ENCODE measurements around the gene IP6K3.

DNA sequence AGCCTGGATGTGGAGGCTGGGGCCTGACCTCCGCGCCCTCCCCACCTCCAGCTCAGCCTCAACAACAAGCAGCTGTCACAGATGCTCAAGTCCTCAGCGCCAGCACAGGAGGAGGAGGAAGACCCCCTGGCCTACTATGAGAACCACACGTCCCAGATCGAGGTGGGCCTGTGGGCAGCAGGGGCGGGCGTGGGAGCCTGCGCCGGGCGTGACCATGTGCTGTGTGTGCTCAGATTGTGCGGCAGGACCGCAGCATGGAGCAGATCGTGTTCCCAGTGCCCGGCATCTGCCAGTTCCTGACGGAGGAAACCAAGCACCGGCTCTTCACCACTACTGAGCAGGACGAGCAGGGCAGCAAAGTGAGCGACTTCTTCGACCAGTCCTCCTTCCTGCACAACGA, 58.7 kb downstream of the IP6K3 start:
- TF ChIP-seq, protein P1, sequence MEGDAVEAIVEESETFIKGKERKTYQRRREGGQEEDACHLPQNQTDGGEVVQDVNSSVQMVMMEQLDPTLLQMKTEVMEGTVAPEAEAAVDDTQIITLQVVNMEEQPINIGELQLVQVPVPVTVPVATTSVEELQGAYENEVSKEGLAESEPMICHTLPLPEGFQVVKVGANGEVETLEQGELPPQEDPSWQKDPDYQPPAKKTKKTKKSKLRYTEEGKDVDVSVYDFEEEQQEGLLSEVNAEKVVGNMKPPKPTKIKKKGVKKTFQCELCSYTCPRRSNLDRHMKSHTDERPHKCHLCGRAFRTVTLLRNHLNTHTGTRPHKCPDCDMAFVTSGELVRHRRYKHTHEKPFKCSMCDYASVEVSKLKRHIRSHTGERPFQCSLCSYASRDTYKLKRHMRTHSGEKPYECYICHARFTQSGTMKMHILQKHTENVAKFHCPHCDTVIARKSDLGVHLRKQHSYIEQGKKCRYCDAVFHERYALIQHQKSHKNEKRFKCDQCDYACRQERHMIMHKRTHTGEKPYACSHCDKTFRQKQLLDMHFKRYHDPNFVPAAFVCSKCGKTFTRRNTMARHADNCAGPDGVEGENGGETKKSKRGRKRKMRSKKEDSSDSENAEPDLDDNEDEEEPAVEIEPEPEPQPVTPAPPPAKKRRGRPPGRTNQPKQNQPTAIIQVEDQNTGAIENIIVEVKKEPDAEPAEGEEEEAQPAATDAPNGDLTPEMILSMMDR (IDR thresholded peaks at IDR 0.05), result no peak
- TF ChIP-seq POLR2A (IDR thresholded peaks at IDR 0.05), result no peak

All from heart left ventricle (tissue), 13 donors.